HG03432 (cell line): Measurements from ENCODE around the gene TEX30.

Source experiments
- ATAC-seq: cut with Tn5 transposase; IDR thresholded peaks from one replicate; pipeline ENCODE4 v1.9.1; 2021; ENCODE audit warnings: mild to moderate bottlenecking, moderate library complexity; ENCODE audit not compliant: unreplicated experiment

Gene TEX30

DNA sequence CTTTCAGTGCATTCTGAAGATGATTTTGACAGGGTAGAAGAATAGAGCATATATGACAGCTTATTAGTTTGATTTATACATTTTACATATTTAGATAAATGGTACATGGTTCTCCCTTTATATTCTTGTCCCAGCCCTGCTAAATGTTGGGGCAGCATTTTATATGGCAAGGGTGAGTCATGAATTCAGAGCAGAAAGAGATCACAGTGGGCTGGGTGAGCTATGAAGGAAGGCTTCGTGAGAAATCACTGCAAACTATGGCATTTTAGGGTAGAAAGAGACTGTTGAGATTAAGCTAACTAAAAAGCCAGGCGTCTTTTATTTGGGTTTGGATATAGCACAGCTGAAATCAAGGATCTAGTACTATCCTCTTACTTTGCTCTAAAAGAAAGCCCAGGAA, 54.8 kb downstream of the TEX30 start:
- no peak for ATAC-seq
